Keratinocyte (primary cell): ENCODE results near the gene IGF1R.

ENCODE experiments used
- CTCF ChIP-seq, 3 experiments: IDR thresholded peaks in 1 of 3; conservative IDR thresholded peaks in 1 of 3; optimal IDR thresholded peaks in 1 of 3; 2 replicates in 2 of 3; 3 replicates in 1 of 3; pipeline versions ENCODE3 to v1.5.1; 2011; ENCODE audit warnings: low read length in 3 of 3, mild to moderate bottlenecking in 3 of 3, moderate library complexity in 2 of 3, control low read depth in 1 of 3, inconsistent platforms in 1 of 3; ENCODE audit not compliant: insufficient read depth in 2 of 3; ENCODE audit errors: extremely low read depth in 1 of 3
- EZH2 ChIP-seq: IDR thresholded peaks from one replicate; pipeline ENCODE4 v1.6.1; 2012; ENCODE audit warnings: inconsistent platforms, mild to moderate bottlenecking, low read length, moderate library complexity

- TF ChIP-seq CTCF (optimal IDR thresholded peaks at IDR 0.05 in 1 of 3, IDR thresholded peaks at IDR 0.05 in 1 of 3, conservative IDR thresholded peaks at IDR 0.05 in 1 of 3; ENCODE audit: extremely low read depth in 1 of 3, insufficient read depth in 2 of 3, low read length in 3 of 3), result no peak
- no peak for TF ChIP-seq EZH2
These were observed 21.3 kb downstream of the IGF1R start for GRCh38 chr15:98669638-98670037.
